ENCODE measurements around the gene GATA2.

GATA2 gene

DNA sequence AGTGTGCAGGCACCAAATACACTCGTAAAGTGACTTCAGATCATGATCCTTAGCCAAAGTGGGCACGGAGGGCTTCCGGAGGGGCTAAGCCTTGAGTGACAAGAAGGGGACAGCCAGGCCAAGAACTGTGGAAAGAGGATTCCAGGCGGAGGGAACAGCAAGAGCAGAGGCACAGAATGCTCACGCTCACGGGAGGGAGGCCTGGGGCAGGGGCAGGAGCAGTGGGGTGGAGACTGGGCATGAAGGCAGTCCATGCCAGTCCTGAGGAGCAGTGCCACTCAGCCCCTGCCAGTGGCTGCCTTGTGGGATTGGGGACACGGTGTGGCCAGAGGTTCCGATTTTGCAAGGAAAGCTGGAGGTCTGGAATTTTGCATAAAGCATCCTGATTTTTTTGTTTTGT, 62.3 kb downstream of the GATA2 start:
- DNase-seq: no peak

DNA sequence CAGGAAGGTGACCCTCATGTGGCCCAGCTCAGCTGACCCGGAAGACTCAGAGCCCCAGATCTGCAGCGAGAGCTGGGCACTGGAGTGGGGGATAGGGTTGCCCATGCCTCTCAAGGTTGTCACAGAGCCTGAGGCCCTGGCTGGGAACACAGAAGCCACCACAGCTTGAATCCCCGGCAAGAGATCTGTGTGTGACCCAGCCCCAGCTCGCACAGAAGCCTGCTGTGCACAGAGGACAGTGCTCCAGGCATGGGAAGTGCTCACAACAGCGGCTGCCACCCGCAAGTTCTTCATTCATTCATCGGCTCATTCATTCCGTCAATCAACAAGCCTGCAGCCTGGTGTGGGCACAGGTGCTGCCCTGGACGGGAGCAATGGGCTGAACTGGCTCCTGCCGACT, 62.7 kb downstream of the GATA2 start:
- peak; percentile 14 for DNase-seq

DNA sequence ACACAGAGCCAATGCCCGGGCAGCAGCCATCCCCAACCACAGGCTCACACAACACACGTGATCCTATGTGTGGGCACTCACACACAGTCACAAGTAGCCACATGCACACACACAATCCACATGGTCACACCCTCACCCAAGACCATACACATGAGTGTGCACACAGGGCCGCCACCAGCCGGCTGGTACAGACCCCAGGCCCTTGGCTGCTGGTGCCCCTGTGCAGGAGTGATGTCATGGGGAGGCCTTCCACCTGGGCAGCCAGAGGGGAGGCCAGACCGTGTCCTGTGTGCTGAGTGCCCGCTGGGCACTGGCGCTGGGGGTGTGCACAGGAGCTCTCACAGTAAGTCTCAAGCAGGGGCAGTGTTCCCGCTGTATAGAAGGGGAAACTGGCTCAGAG, 63.2 kb downstream of the GATA2 start:
- no peak for DNase-seq
